HepG2 (cell line): ENCODE measurements around the gene NT5DC4. TPM values are rescaled to one million over a fixed set of nuclear protein-coding genes. Genes with fewer than 3 reads are reported as not detected.

Experiments used
- ETV6 ChIP-seq: sonication (generic); formaldehyde crosslinking; conservative IDR thresholded peaks from 2 replicates; pipeline ENCODE4 v1.4.0; 2020; ENCODE audit warnings: missing genetic modification reagents
- HDAC6 ChIP-seq: fragments of 200-600 bp; sonication (generic); IDR thresholded peaks from 2 replicates; pipeline ENCODE4 v1.7.0; 2017; ENCODE audit warnings: mild to moderate bottlenecking, antibody characterized with exemption, low read length, low read depth
- MAZ ChIP-seq, 2 experiments: sonication (generic) in 1 of 2; formaldehyde crosslinking in 1 of 2; IDR thresholded peaks; 2 replicates each; pipeline versions ENCODE4 v1.5.0 to v1.6.1; 2012 to 2020; ENCODE audit warnings: low read depth in 2 of 2, mild to moderate bottlenecking in 2 of 2, borderline replicate concordance in 1 of 2, improper control_type of control experiment in 1 of 2, low read length in 1 of 2, missing genetic modification reagents in 1 of 2, moderate library complexity in 1 of 2
- MTA3 ChIP-seq: sonication (generic); formaldehyde crosslinking; IDR thresholded peaks from 2 replicates; pipeline ENCODE4 v1.4.0; 2020; ENCODE audit warnings: missing genetic modification reagents
- NR2F1 ChIP-seq, 2 experiments: fragments of 450-650 bp in 1 of 2; formaldehyde crosslinking in 1 of 2; IDR thresholded peaks; 2 replicates each; pipeline versions ENCODE4 v1.5.0 to v1.6.1; 2016 to 2020; ENCODE audit warnings: mild to moderate bottlenecking in 1 of 2, missing compliant biosample characterization in 1 of 2, missing genetic modification reagents in 1 of 2, moderate library complexity in 1 of 2
- SMAD9 ChIP-seq: sonication (generic); formaldehyde crosslinking; IDR thresholded peaks from 2 replicates; pipeline ENCODE4 v1.5.1; 2020; ENCODE audit warnings: mild to moderate bottlenecking, missing genetic modification reagents
- TBX2 ChIP-seq: sonication (generic); formaldehyde crosslinking; IDR thresholded peaks from 2 replicates; pipeline ENCODE4 v1.5.0; 2020; ENCODE audit warnings: missing genetic modification reagents, mild to moderate bottlenecking, borderline replicate concordance
- ZFY ChIP-seq: sonication (generic); formaldehyde crosslinking; IDR thresholded peaks from 2 replicates; pipeline ENCODE4 v1.4.0; 2020; ENCODE audit warnings: missing genetic modification reagents
- ZMYM2 ChIP-seq: sonication (generic); formaldehyde crosslinking; IDR thresholded peaks from 2 replicates; pipeline ENCODE4 v1.8.0; 2022; ENCODE audit warnings: mild to moderate bottlenecking, missing genetic modification reagents
- ZNF251 ChIP-seq: sonication (generic); formaldehyde crosslinking; IDR thresholded peaks from 2 replicates; pipeline ENCODE4 v1.9.0; 2021; ENCODE audit warnings: mild to moderate bottlenecking, missing genetic modification reagents
- ZNF446 ChIP-seq: sonication (generic); formaldehyde crosslinking; IDR thresholded peaks from 2 replicates; pipeline ENCODE4 v1.5.0; 2020; ENCODE audit warnings: mild to moderate bottlenecking, missing genetic modification reagents
- ZNF562 ChIP-seq: sonication (generic); formaldehyde crosslinking; IDR thresholded peaks from 2 replicates; pipeline ENCODE4 v1.8.0; 2022; ENCODE audit warnings: missing genetic modification reagents, borderline replicate concordance
- ZNF605 ChIP-seq: sonication (generic); formaldehyde crosslinking; IDR thresholded peaks from 2 replicates; pipeline ENCODE4 v1.8.0; 2022; ENCODE audit warnings: mild to moderate bottlenecking, missing genetic modification reagents
- ZNF703 ChIP-seq: sonication (generic); formaldehyde crosslinking; IDR thresholded peaks from 2 replicates; pipeline ENCODE4 v1.5.1; 2020; ENCODE audit warnings: missing genetic modification reagents, mild to moderate bottlenecking, moderate library complexity, borderline replicate concordance
- ZNF773 ChIP-seq: sonication (generic); formaldehyde crosslinking; IDR thresholded peaks from 2 replicates; pipeline ENCODE4 v1.4.0; 2020; ENCODE audit warnings: missing genetic modification reagents, borderline replicate concordance
- polyA plus RNA-seq, 8 experiments: library from polyadenylated mRNA; depleted of rRNA in 3 of 8; stranded (reverse) in 7 of 8; unstranded in 1 of 8; fragments of >200 nt; fragmentation: Illumina TruSeq in 4 of 8; extraction: Trizol in 4 of 8; gene quantifications; 2 replicates each; pipeline versions ENCODE4 v1.2.1 to v1.2.3, GENCODE V29; 2011 to 2016; ENCODE audit warnings: low read depth in 4 of 8, missing spikeins in 1 of 8, mixed read lengths in 1 of 8; ENCODE audit not compliant: insufficient read depth in 1 of 8
- total RNA-seq, 5 experiments: library from RNA; depleted of rRNA; stranded (reverse); fragments of >200 nt; fragmentation: Illumina TruSeq; extraction: Trizol; gene quantifications; 2 replicates each; pipeline ENCODE4 v1.2.3, GENCODE V29; 2016; ENCODE audit warnings: low read depth in 1 of 5
- TF ChIP-seq, protein P1 (sequence below): sonication (generic); formaldehyde crosslinking; IDR thresholded peaks from 2 replicates; pipeline ENCODE4 v1.8.0; 2022; ENCODE audit warnings: mild to moderate bottlenecking, missing genetic modification reagents
- TF ChIP-seq, protein P2 (sequence below): sonication (generic); formaldehyde crosslinking; IDR thresholded peaks from 2 replicates; pipeline ENCODE4 v1.5.1; 2020; ENCODE audit warnings: mild to moderate bottlenecking, missing genetic modification reagents
- TF ChIP-seq, protein P3 (sequence below): sonication (generic); formaldehyde crosslinking; IDR thresholded peaks from 2 replicates; pipeline ENCODE4 v1.4.0; 2020; ENCODE audit warnings: missing genetic modification reagents
- TF ChIP-seq, protein P4 (sequence below): sonication (generic); formaldehyde crosslinking; IDR thresholded peaks from 2 replicates; pipeline ENCODE4 v1.4.0; 2020; ENCODE audit warnings: mild to moderate bottlenecking, missing genetic modification reagents
- TF ChIP-seq, protein P5 (sequence below): sonication (generic); formaldehyde crosslinking; IDR thresholded peaks from 2 replicates; pipeline ENCODE4 v1.8.0; 2022; ENCODE audit warnings: low read depth, missing genetic modification reagents

Gene NT5DC4
- total and polyA plus RNA-seq, 2 of the 13 experiments (the other 11 are each of a cell fraction or from before 2014, with no cell fraction given) = 0.04 to 4.2 TPM

DNA sequence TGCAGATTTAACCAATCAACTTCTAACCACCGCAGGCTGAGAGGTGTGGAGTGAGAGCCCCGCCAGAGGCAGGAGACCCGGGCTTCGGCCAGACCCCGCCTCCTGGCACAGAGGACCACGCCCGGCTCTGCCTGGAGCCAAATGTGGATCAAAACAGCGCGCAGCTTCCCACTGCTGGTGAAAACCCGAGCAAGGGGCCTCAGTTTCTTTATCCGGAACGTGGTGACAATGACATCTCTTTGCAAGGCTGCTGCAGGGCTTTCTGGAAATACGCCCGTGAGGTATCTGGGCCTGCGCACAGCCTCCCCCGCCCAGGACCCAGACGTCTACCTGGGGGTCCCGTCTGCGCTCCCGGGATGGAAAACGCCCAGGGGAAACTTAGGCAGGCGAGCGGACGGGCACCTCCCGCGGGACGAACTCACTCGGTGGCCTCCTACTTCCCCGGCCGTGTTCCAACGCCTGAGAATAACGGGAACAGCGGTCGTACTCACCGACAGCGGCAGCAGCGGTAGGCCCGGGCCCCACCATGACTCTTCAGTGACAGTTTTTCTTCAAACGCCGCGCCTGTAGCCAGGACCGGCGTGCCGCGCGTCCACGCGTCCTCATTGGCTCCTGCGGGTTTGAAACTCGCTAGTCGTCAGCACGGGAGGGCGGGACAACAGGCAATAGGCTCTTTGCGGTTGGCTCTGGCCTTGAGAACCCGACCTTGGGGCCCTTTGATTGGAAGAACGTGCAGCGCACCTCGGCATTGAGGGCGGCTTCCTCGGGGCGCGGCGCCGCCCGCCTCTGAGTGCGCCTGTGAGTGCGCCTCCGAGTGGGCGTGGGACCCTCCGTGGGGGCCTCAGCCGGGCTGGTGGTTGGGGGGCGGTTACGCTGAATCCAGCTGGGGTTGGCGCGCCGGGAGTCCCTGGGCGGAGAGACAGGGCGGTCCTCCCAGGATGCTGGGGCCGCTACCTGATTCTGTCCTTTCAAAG is 43.5 kb downstream of the NT5DC4 start, which contains the start of gene CKAP2L (continued):
- TF ChIP-seq, protein P1, sequence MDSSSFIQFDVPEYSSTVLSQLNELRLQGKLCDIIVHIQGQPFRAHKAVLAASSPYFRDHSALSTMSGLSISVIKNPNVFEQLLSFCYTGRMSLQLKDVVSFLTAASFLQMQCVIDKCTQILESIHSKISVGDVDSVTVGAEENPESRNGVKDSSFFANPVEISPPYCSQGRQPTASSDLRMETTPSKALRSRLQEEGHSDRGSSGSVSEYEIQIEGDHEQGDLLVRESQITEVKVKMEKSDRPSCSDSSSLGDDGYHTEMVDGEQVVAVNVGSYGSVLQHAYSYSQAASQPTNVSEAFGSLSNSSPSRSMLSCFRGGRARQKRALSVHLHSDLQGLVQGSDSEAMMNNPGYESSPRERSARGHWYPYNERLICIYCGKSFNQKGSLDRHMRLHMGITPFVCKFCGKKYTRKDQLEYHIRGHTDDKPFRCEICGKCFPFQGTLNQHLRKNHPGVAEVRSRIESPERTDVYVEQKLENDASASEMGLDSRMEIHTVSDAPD (CRISPR knock-in tag) = peak; percentile 97
- TF ChIP-seq ZNF773 (CRISPR knock-in tag) = no peak
- TF ChIP-seq, protein P2, sequence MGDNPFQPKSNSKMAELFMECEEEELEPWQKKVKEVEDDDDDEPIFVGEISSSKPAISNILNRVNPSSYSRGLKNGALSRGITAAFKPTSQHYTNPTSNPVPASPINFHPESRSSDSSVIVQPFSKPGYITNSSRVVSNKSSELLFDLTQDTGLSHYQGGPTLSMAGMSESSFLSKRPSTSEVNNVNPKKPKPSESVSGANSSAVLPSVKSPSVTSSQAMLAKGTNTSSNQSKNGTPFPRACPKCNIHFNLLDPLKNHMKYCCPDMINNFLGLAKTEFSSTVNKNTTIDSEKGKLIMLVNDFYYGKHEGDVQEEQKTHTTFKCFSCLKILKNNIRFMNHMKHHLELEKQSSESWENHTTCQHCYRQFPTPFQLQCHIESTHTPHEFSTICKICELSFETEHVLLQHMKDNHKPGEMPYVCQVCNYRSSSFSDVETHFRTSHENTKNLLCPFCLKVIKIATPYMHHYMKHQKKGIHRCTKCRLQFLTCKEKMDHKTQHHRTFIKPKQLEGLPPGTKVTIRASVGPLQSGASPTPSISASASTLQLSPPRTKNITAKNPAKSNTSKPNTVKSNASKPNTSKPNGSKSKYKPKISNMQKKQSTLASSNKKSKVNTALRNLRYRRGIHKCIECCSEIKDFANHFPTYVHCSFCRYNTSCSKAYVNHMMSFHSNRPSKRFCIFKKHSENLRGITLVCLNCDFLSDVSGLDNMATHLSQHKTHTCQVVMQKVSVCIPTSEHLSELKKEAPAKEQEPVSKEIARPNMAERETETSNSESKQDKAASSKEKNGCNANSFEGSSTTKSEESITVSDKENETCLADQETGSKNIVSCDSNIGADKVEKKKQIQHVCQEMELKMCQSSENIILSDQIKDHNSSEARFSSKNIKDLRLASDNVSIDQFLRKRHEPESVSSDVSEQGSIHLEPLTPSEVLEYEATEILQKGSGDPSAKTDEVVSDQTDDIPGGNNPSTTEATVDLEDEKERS (CRISPR knock-in tag) = peak; percentile 75; the same call in 1 of the 2 replicates
- no peak for TF ChIP-seq NR2F1 (CRISPR knock-in tag; IDR thresholded peaks at IDR 0.05)
- TF ChIP-seq MTA3 (CRISPR knock-in tag) = no peak
- no peak for TF ChIP-seq ZNF446 (CRISPR knock-in tag)
- TF ChIP-seq HDAC6 = no peak
- TF ChIP-seq SMAD9 (CRISPR knock-in tag) = no peak
- peak; percentile 94 for TF ChIP-seq ZFY (CRISPR knock-in tag)
- TF ChIP-seq ZNF251 (CRISPR knock-in tag) = no peak
- no peak for TF ChIP-seq ETV6 (CRISPR knock-in tag)
- TF ChIP-seq, protein P3, sequence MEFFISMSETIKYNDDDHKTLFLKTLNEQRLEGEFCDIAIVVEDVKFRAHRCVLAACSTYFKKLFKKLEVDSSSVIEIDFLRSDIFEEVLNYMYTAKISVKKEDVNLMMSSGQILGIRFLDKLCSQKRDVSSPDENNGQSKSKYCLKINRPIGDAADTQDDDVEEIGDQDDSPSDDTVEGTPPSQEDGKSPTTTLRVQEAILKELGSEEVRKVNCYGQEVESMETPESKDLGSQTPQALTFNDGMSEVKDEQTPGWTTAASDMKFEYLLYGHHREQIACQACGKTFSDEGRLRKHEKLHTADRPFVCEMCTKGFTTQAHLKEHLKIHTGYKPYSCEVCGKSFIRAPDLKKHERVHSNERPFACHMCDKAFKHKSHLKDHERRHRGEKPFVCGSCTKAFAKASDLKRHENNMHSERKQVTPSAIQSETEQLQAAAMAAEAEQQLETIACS (CRISPR knock-in tag) = no peak
- TF ChIP-seq, protein P4, sequence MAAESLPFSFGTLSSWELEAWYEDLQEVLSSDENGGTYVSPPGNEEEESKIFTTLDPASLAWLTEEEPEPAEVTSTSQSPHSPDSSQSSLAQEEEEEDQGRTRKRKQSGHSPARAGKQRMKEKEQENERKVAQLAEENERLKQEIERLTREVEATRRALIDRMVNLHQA (CRISPR knock-in tag) = no peak
- TF ChIP-seq TBX2 (CRISPR knock-in tag) = peak; percentile 92
- TF ChIP-seq ZMYM2 (CRISPR knock-in tag) = peak; percentile 87
- TF ChIP-seq ZNF562 (CRISPR knock-in tag) = peak; percentile 71; the same call in 1 of the 2 replicates
- TF ChIP-seq MAZ (IDR thresholded peaks at IDR 0.05; ENCODE audit: borderline replicate concordance, low read depth, low read length) = no peak; the same call in 1 of the 2 replicates
- TF ChIP-seq MAZ (CRISPR knock-in tag; IDR thresholded peaks at IDR 0.05; ENCODE audit: low read depth) = peak; percentile 75; the same call in 1 of the 2 replicates
- no peak; the same call in 1 of the 2 replicates for TF ChIP-seq ZNF703 (CRISPR knock-in tag)
- TF ChIP-seq ZNF605 (CRISPR knock-in tag) = peak; percentile 91
- TF ChIP-seq, protein P5, sequence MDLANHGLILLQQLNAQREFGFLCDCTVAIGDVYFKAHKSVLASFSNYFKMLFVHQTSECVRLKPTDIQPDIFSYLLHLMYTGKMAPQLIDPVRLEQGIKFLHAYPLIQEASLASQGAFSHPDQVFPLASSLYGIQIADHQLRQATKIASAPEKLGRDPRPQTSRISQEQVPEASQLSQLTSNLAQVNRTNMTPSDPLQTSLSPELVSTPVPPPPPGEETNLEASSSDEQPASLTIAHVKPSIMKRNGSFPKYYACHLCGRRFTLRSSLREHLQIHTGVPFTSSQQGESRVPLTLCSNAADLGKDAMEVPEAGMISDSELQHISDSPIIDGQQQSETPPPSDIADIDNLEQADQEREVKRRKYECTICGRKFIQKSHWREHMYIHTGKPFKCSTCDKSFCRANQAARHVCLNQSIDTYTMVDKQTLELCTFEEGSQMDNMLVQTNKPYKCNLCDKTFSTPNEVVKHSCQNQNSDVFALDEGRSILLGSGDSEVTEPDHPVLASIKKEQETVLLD (CRISPR knock-in tag) = peak; percentile 93
